Measurements from ENCODE around the gene NECAP2. TPM values are rescaled to one million over a fixed set of nuclear protein-coding genes. Genes with fewer than 3 reads are reported as not detected.

Gene NECAP2
- total RNA-seq, 1 donor from 2014 or later: 14.9 TPM

- intact Hi-C loops (cut with micrococcal nuclease): no loop called here
- DNase-seq: no peak
- Histone ChIP-seq H3K27me3 (ENCODE audit: low read depth) (no peaks in the 10 kb centered on the region), H3K4me3 (no peak overlapping the region), H3K36me3 (no peaks in the 10 kb centered on the region), H3K9me3 (replicated peaks) (no peaks in the 10 kb centered on the region), H3K27ac (replicated peaks) (no peak overlapping the region), H3K4me1 (no peaks in the 10 kb centered on the region)
- TF ChIP-seq CTCF (IDR thresholded peaks at IDR 0.05; ENCODE audit: borderline replicate concordance): no peak
These were observed 35.1 kb upstream of the NECAP2 start for GRCh38 chr1:16405441-16405840.

- Histone ChIP-seq H3K9me3 (replicated peaks) (no peaks in the 10 kb centered on the region), H3K27me3 (ENCODE audit: low read depth) (no peaks in the 10 kb centered on the region), H3K27ac (replicated peaks) (no peak overlapping the region), H3K4me1 (no peaks in the 10 kb centered on the region), H3K36me3 (no peaks in the 10 kb centered on the region), H3K4me3 (no peak overlapping the region)
- no peak for DNase-seq
- intact Hi-C loops (cut with micrococcal nuclease): no loop called here
- no peak for TF ChIP-seq CTCF (IDR thresholded peaks at IDR 0.05; ENCODE audit: borderline replicate concordance)
These were observed 33.7 kb upstream of the NECAP2 start for GRCh38 chr1:16406868-16407267.

GRCh38 chr1:16409536-16410152 is 30.9 kb upstream of the NECAP2 start:
- Histone ChIP-seq H3K4me3 (no peak overlapping the region), H3K9me3 (replicated peaks) (no peaks in the 10 kb centered on the region), H3K4me1 (no peaks in the 10 kb centered on the region), H3K36me3 (no peaks in the 10 kb centered on the region), H3K27me3 (ENCODE audit: low read depth) (no peaks in the 10 kb centered on the region), H3K27ac (replicated peaks) (no peak overlapping the region)
- no peak for DNase-seq
- intact Hi-C loops (cut with micrococcal nuclease): no loop called here
- TF ChIP-seq CTCF (IDR thresholded peaks at IDR 0.05; ENCODE audit: borderline replicate concordance): no peak

- intact Hi-C loops (cut with micrococcal nuclease): no loop called here
- no peaks in the 10 kb centered on the region for H3K36me3 ChIP-seq
- no peak overlapping the region for H3K4me3 ChIP-seq
- TF ChIP-seq CTCF (IDR thresholded peaks at IDR 0.05; ENCODE audit: borderline replicate concordance): no peak
- no peaks in the 10 kb centered on the region for H3K4me1 ChIP-seq
- H3K27me3 ChIP-seq (ENCODE audit: low read depth): no peaks in the 10 kb centered on the region
- no peak overlapping the region for H3K27ac ChIP-seq (replicated peaks)
- no peaks in the 10 kb centered on the region for H3K9me3 ChIP-seq (replicated peaks)
- DNase-seq: no peak
These were observed 29.7 kb upstream of the NECAP2 start for GRCh38 chr1:16410803-16411202.

- no peak for DNase-seq
These were observed 27.3 kb upstream of the NECAP2 start for GRCh38 chr1:16413191-16413590.

More at GRCh38 chr1:16413191-16413590, 27.3 kb upstream of the NECAP2 start:
- Histone ChIP-seq H3K4me1 (no peaks in the 10 kb centered on the region), H3K9me3 (replicated peaks) (no peaks in the 10 kb centered on the region), H3K4me3 (no peak overlapping the region), H3K36me3 (no peaks in the 10 kb centered on the region), H3K27ac (replicated peaks) (no peak overlapping the region), H3K27me3 (ENCODE audit: low read depth) (no peaks in the 10 kb centered on the region)
- TF ChIP-seq CTCF (IDR thresholded peaks at IDR 0.05; ENCODE audit: borderline replicate concordance): no peak
- intact Hi-C loops (cut with micrococcal nuclease): no loop called here

All from left ventricle myocardium inferior (tissue), 1 donor.